OCI-LY1 (cell line): Measurements from ENCODE around the gene MTX3.

Experiments
- H2AFZ ChIP-seq: fragments of 200-600 bp; sonication (generic), shearing (Covaris generic); 2 replicates; pipeline ENCODE4 v1.6.0; 2014; ENCODE audit warnings: antibody characterized with exemption, mild to moderate bottlenecking, low read length
- H3F3A ChIP-seq: fragments of 200-600 bp; sonication (generic), shearing (Covaris generic); 2 replicates; pipeline ENCODE4 v1.6.0; 2014; ENCODE audit warnings: mild to moderate bottlenecking, antibody characterized with exemption, low read length, moderate library complexity; ENCODE audit not compliant: insufficient read depth
- H3K27ac ChIP-seq: fragments of 200-600 bp; sonication (generic); 2 replicates; pipeline ENCODE4 v1.5.1; 2014; ENCODE audit warnings: low read length, mixed run types, mild to moderate bottlenecking, low read depth; ENCODE audit not compliant: poor library complexity, severe bottlenecking
- H3K27me3 ChIP-seq: fragments of 200-600 bp; sonication (generic); 2 replicates; pipeline ENCODE4 v1.6.0; 2014; ENCODE audit warnings: antibody characterized with exemption, mild to moderate bottlenecking, low read length, moderate library complexity; ENCODE audit not compliant: insufficient read depth
- H3K36me3 ChIP-seq: fragments of 200-600 bp; sonication (generic); 2 replicates; pipeline ENCODE4 v1.6.1; 2014; ENCODE audit warnings: mild to moderate bottlenecking, antibody characterized with exemption, low read length, moderate library complexity, mixed read lengths; ENCODE audit not compliant: insufficient read depth
- H3K4me1 ChIP-seq: fragments of 200-600 bp; sonication (generic); 2 replicates; pipeline ENCODE4 v1.5.1; 2014; ENCODE audit warnings: mild to moderate bottlenecking, low read length, moderate library complexity; ENCODE audit not compliant: insufficient read depth, severe bottlenecking
- H3K4me2 ChIP-seq: fragments of 200-600 bp; sonication (generic), shearing (Covaris generic); 2 replicates; pipeline ENCODE4 v1.6.1; 2014; ENCODE audit warnings: low read length
- H3K4me3 ChIP-seq: fragments of 200-600 bp; sonication (generic); 2 replicates; pipeline ENCODE4 v1.5.1; 2014; ENCODE audit warnings: low read length, low read depth, mild to moderate bottlenecking, mixed read lengths; ENCODE audit not compliant: poor library complexity, severe bottlenecking
- H3K79me2 ChIP-seq: fragments of 200-600 bp; shearing (Covaris generic); 2 replicates; pipeline ENCODE4 v1.6.1; 2016; ENCODE audit warnings: mixed run types, low read length, mixed read lengths; ENCODE audit not compliant: insufficient read depth
- H3K9ac ChIP-seq: fragments of 200-600 bp; sonication (generic), shearing (Covaris generic); 2 replicates; pipeline ENCODE4 v1.6.1; 2014; ENCODE audit warnings: mild to moderate bottlenecking, low read length, mixed read lengths
- H3K9me2 ChIP-seq: fragments of 200-600 bp; sonication (generic), shearing (Covaris generic); 2 replicates; pipeline ENCODE4 v1.6.1; 2014; ENCODE audit warnings: low read depth, mild to moderate bottlenecking, low read length, mixed read lengths
- H3K9me3 ChIP-seq: fragments of 200-600 bp; shearing (Covaris generic); 2 replicates; pipeline ENCODE4 v1.6.1; 2014; ENCODE audit warnings: low read length, mixed read lengths
- H4K20me1 ChIP-seq: fragments of 200-600 bp; sonication (generic), shearing (Covaris generic); 2 replicates; pipeline ENCODE4 v1.6.0; 2016; ENCODE audit warnings: mild to moderate bottlenecking, low read length; ENCODE audit not compliant: insufficient read depth
- EZH2 ChIP-seq: fragments of 200-600 bp; sonication (generic), shearing (Covaris generic); IDR thresholded peaks from 2 replicates; pipeline ENCODE4 v1.8.0; 2017; ENCODE audit warnings: borderline replicate concordance, mixed run types, mild to moderate bottlenecking, antibody characterized with exemption, low read length, moderate library complexity, mixed read lengths
- TF ChIP-seq, protein P1 (sequence below): fragments of 200-600 bp; sonication (generic), shearing (Covaris generic); IDR thresholded peaks from 2 replicates; pipeline ENCODE4 v1.5.1; 2017; ENCODE audit warnings: mild to moderate bottlenecking, antibody characterized with exemption, low read length, moderate library complexity, mixed read lengths

MTX3 gene

DNA sequence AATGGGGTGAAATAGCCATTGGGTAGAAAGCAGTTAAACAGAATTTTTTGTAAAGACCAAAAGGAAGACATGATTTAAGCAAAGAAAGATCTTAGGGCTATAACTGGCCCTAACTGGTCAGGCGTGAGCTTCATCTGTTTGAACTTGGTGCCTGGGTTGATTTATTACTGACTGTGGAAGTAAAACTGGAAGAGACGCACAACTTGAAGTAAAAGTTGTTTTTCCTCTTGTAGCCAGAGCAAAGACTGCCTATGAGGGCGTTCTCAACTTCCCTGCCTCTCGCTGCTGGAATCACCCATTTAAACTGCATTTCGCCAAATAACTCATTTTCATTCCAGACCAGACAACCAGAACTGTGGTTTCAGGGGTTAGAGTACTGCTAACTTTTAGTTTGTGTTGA lies 45.6 kb upstream of the MTX3 start:
- no peaks in the 10 kb centered on the region for H3K79me2 ChIP-seq
- no peaks in the 10 kb centered on the region for H4K20me1 ChIP-seq
- no peak overlapping the region for H2AFZ ChIP-seq
- H3K27ac ChIP-seq: no peak overlapping the region
- H3K4me3 ChIP-seq: no peak overlapping the region
- no peaks in the 10 kb centered on the region for H3K27me3 ChIP-seq
- no peak overlapping the region for H3K4me2 ChIP-seq
- no peaks in the 10 kb centered on the region for H3K36me3 ChIP-seq
- H3K9me2 ChIP-seq: no peaks in the 10 kb centered on the region
- H3K9ac ChIP-seq: no peak overlapping the region
- no peak for TF ChIP-seq EZH2
- TF ChIP-seq, protein P1, sequence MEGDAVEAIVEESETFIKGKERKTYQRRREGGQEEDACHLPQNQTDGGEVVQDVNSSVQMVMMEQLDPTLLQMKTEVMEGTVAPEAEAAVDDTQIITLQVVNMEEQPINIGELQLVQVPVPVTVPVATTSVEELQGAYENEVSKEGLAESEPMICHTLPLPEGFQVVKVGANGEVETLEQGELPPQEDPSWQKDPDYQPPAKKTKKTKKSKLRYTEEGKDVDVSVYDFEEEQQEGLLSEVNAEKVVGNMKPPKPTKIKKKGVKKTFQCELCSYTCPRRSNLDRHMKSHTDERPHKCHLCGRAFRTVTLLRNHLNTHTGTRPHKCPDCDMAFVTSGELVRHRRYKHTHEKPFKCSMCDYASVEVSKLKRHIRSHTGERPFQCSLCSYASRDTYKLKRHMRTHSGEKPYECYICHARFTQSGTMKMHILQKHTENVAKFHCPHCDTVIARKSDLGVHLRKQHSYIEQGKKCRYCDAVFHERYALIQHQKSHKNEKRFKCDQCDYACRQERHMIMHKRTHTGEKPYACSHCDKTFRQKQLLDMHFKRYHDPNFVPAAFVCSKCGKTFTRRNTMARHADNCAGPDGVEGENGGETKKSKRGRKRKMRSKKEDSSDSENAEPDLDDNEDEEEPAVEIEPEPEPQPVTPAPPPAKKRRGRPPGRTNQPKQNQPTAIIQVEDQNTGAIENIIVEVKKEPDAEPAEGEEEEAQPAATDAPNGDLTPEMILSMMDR: no peak
- no peaks in the 10 kb centered on the region for H3K4me1 ChIP-seq
- no peaks in the 10 kb centered on the region for H3F3A ChIP-seq
- no peaks in the 10 kb centered on the region for H3K9me3 ChIP-seq

DNA sequence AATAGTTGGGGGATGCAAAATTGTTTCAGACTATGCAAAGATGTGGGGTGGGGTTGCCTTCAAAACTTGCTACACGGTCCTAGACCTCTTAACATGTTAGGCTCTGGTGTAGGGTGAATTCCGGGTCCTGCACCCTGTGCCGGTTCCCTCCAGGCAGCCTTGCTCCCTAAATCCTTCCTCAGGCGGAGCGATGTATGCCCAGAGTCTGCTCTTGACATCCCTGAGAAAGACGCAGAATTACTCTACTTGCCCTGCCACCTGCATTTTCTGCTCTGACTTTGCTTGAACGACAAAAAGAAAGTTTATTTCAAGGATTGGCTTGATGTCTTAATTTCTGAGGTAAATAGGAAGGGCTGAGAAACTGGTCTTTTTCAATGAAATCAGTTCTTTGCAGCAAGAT lies 44.8 kb upstream of the MTX3 start:
- no peaks in the 10 kb centered on the region for H3K36me3 ChIP-seq
- H3K4me3 ChIP-seq: no peak overlapping the region
- no peaks in the 10 kb centered on the region for H3K9me3 ChIP-seq
- H3K4me2 ChIP-seq: no peak overlapping the region
- no peak overlapping the region for H3K9ac ChIP-seq
- H3K27ac ChIP-seq: no peak overlapping the region
- no peaks in the 10 kb centered on the region for H3K27me3 ChIP-seq
- H3K4me1 ChIP-seq: no peaks in the 10 kb centered on the region
- TF ChIP-seq EZH2: no peak
- TF ChIP-seq, protein P1: no peak
- no peak overlapping the region for H2AFZ ChIP-seq
- H3K79me2 ChIP-seq: no peaks in the 10 kb centered on the region
- H4K20me1 ChIP-seq: no peaks in the 10 kb centered on the region
- H3K9me2 ChIP-seq: no peaks in the 10 kb centered on the region
- no peaks in the 10 kb centered on the region for H3F3A ChIP-seq

DNA sequence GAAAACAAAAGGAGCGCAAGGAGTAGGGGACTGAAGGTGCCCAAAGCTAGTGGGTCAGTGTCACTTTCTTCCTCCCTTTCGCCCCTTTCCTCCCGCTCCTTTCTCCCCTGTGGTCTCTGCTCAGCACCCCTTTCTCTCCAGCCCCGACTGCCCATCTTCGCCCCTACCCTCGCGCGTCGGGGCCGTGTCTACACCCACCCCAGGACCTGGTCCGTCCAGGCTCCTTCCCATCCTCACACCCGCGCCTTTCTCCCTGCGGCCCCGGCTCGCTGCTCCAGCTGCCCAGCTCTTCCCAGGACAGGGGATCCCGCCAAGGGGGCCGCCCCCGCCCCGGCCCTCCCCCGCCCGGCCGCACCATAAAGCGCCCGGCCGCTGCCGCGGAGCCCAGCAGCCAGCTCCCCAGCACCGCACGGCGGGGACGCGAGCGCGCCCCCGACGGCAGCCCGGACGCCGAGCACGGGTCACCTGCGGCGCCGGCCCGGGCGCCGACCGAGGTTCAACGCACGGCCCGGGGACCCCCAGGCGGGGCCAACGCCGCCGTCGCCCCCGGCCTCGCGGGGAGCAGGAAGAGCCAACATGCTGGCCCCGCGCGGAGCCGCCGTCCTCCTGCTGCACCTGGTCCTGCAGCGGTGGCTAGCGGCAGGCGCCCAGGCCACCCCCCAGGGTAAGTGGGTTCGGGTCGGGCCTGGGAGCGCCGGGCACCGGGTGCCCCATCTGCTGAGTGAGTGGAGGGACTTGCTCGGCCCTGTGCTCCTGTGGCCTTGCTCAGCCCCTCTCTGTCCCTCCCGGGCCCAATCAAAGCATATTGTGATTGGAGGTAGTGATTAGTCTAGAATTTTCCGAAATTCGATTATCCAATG lies 44.1 kb upstream of the MTX3 start, which contains the start of gene THBS4:
Gene THBS4 (plus strand): TSS at position 387 of the 860 bp plus-strand sequence. CDS start 190 bp downstream, at position 577.
- Histone ChIP-seq H3K4me2 (no peak within 1 kb of the TSS), H3K27me3 (no peaks in the 10 kb centered on the region), H3K9ac (no peak within 1 kb of the TSS), H3K79me2 (no peaks in the 10 kb centered on the region), H3K27ac (no peak within 1 kb of the TSS), H3K9me2 (no peaks in the 10 kb centered on the region), H3K4me3 (no peak within 1 kb of the TSS), H4K20me1 (no peaks in the 10 kb centered on the region), H3K4me1 (no peaks in the 10 kb centered on the region), H3K9me3 (no peaks in the 10 kb centered on the region), H2AFZ (no peak within 1 kb of the TSS), H3F3A (no peaks in the 10 kb centered on the region), H3K36me3 (no peaks in the 10 kb centered on the region)
- TF ChIP-seq, protein P1: no peak
- TF ChIP-seq EZH2: no peak
